Lower lobe of right lung (tissue), 2 donors: ENCODE results near the gene SBF2. TPM values are rescaled to one million over a fixed set of nuclear protein-coding genes. Genes with fewer than 3 reads are reported as not detected.

ENCODE experiments used
- ATAC-seq, 2 donors: fragments of 200-7000 bp; cut with Tn5 transposase; one replicate each; pipeline ENCODE4 v1.9.1; 2020 to 2022; ENCODE audit warnings: mild to moderate bottlenecking in 2 of 2, moderate library complexity in 2 of 2
- DNase-seq: peaks from one replicate; pipeline ENCODE4 v3.0.0-alpha.2; 2020
- H3K27ac ChIP-seq: fragments of 200-600 bp; one replicate; pipeline ENCODE4 v1.8.0; 2022
- H3K27me3 ChIP-seq: fragments of 200-600 bp; one replicate; pipeline ENCODE4 v1.8.0; 2022; ENCODE audit warnings: low read depth
- H3K36me3 ChIP-seq: fragments of 200-600 bp; one replicate; pipeline ENCODE4 v1.8.0; 2022; ENCODE audit warnings: mild to moderate bottlenecking
- H3K4me1 ChIP-seq: fragments of 200-600 bp; one replicate; pipeline ENCODE4 v1.8.0; 2022
- H3K4me3 ChIP-seq: fragments of 200-600 bp; one replicate; pipeline ENCODE4 v1.8.0; 2022; ENCODE audit warnings: mild to moderate bottlenecking
- H3K9me3 ChIP-seq: fragments of 200-600 bp; one replicate; pipeline ENCODE4 v1.8.0; 2022
- CTCF ChIP-seq: fragments of 200-600 bp; IDR thresholded peaks from one replicate; pipeline ENCODE4 v1.8.0; 2022; ENCODE audit warnings: antibody characterized with exemption, mild to moderate bottlenecking
- intact Hi-C: fragments of 100-400 bp; cut with DNase I; formaldehyde crosslinking; loops from one replicate; pipeline ENCODE4 v1.11.0; 2022
- total RNA-seq: library from RNA; stranded (reverse); fragmentation: NEBNext Ultra II Directional; extraction: Animal tissue kit (Norgen Biotek cat#: 25700); gene quantifications from one replicate; pipeline ENCODE4 v1.2.1, GENCODE V29; 2021
- donor health status: DM: no; HTN: yes; CAD: no; lungs with severe emphysema.

Gene SBF2
- total RNA-seq, 1 donor from 2014 or later: 41.3 TPM

- peak overlapping the region; percentile 86 for H3K4me3 ChIP-seq
- H3K9me3 ChIP-seq: no peaks in the 10 kb centered on the region
- H3K27me3 ChIP-seq: peaks cover 11% of the 10 kb centered on the region
- no peak for TF ChIP-seq CTCF
- H3K36me3 ChIP-seq: no peaks in the 10 kb centered on the region
- intact Hi-C loops: no loop called here
- H3K27ac ChIP-seq: peak overlapping the region; percentile 88
- peaks cover 54% of the 10 kb centered on the region for H3K4me1 ChIP-seq
- no peak for DNase-seq
- ATAC-seq: no peak
Observed at GRCh38 chr11:10301656-10302358, 7.8 kb upstream of the SBF2 start.

- peaks cover 37% of the 10 kb centered on the region for H3K4me1 ChIP-seq
- no peak overlapping the region for H3K27ac ChIP-seq
- TF ChIP-seq CTCF: peak; percentile 16
- peaks cover 4% of the 10 kb centered on the region for H3K27me3 ChIP-seq
- intact Hi-C loops: no loop called here
- H3K4me3 ChIP-seq: no peak overlapping the region
- DNase-seq (no peak), ATAC-seq (peak; percentile 43 to 50)
- no peaks in the 10 kb centered on the region for H3K9me3 ChIP-seq
- no peaks in the 10 kb centered on the region for H3K36me3 ChIP-seq
Observed at GRCh38 chr11:10298342-10298741, 4.3 kb upstream of the SBF2 start.

GRCh38 chr11:10295064-10295901 lies 1.3 kb upstream of the SBF2 start:
- Histone ChIP-seq H3K27me3 (peaks cover 4% of the 10 kb centered on the region), H3K9me3 (no peaks in the 10 kb centered on the region), H3K4me3 (peak overlapping the region; percentile 93), H3K27ac (peak overlapping the region; percentile 97), H3K36me3 (no peaks in the 10 kb centered on the region), H3K4me1 (peaks cover 44% of the 10 kb centered on the region)
- DNase-seq: no peak
- ATAC-seq: no peak
- no peak for TF ChIP-seq CTCF
- intact Hi-C loops: no loop called here

- DNase-seq: peak; percentile 55
- Histone ChIP-seq H3K9me3 (no peaks in the 10 kb centered on the region), H3K27ac (peak overlapping the region; percentile 97), H3K36me3 (no peaks in the 10 kb centered on the region), H3K4me1 (peaks cover 44% of the 10 kb centered on the region), H3K4me3 (peak overlapping the region; percentile 93), H3K27me3 (peaks cover 4% of the 10 kb centered on the region)
- no peak for TF ChIP-seq CTCF
- peak; percentile 12 to 34 for ATAC-seq
- intact Hi-C loops: no loop called here
Observed at GRCh38 chr11:10294290-10294953, 403 bp upstream of the SBF2 start.

- DNase-seq: no peak
- Histone ChIP-seq H3K4me3 (no peak overlapping the region), H3K4me1 (peaks cover 40% of the 10 kb centered on the region), H3K9me3 (no peaks in the 10 kb centered on the region), H3K36me3 (no peaks in the 10 kb centered on the region), H3K27me3 (peaks cover 4% of the 10 kb centered on the region), H3K27ac (peak overlapping the region; percentile 14)
- intact Hi-C loops: no loop called here
- no peak for ATAC-seq
- TF ChIP-seq CTCF: no peak
Observed at GRCh38 chr11:10291801-10292638, 2.0 kb downstream of the SBF2 start.
